COLO668 (cell line): ENCODE results near the gene GALNT7.
"Not testable (repeated sequence)": the region's sequence is repeated elsewhere in the genome, so short reads cannot be mapped to it uniquely, and the experiment has no call there.

Source experiments
- DNase-seq: peaks from one replicate; lab custom pipeline; 2025; ENCODE audit not compliant: unreplicated experiment; lab: John Stamatoyannopoulos, UW

GALNT7 gene

GRCh38 chr4:173165706-173166105, 2.9 kb upstream of the GALNT7 start:
- DNase-seq = no peak

GRCh38 chr4:173166491-173166890, 2.1 kb upstream of the GALNT7 start:
- no peak for DNase-seq

- peak; percentile 64 for DNase-seq
Measured at GRCh38 chr4:173167758-173168395, 734 bp upstream of the GALNT7 start.

GRCh38 chr4:173169178-173169427, 492 bp downstream of the GALNT7 start:
- no peak for DNase-seq

- peak; percentile 79 for DNase-seq
Measured at GRCh38 chr4:173169428-173170181, 994 bp downstream of the GALNT7 start.

GRCh38 chr4:173170182-173170778, 1.7 kb downstream of the GALNT7 start:
- no peak for DNase-seq

GRCh38 chr4:173171098-173171497, 2.5 kb downstream of the GALNT7 start:
- no peak for DNase-seq

GRCh38 chr4:173171987-173172386, 3.4 kb downstream of the GALNT7 start:
- no peak for DNase-seq

- no peak for DNase-seq
Measured at GRCh38 chr4:173174184-173174583, 5.6 kb downstream of the GALNT7 start.

- no peak for DNase-seq
Measured at GRCh38 chr4:173174594-173175012, 6.0 kb downstream of the GALNT7 start.

GRCh38 chr4:173176010-173176409, 7.4 kb downstream of the GALNT7 start:
- no peak for DNase-seq

- no peak for DNase-seq
Measured at GRCh38 chr4:173177232-173177631, 8.6 kb downstream of the GALNT7 start.

GRCh38 chr4:173178144-173178543, 9.5 kb downstream of the GALNT7 start:
- no peak for DNase-seq

- no peak for DNase-seq
Measured at GRCh38 chr4:173181848-173182247, 13.2 kb downstream of the GALNT7 start.

- peak; percentile 28 for DNase-seq
Measured at GRCh38 chr4:173182403-173182802, 13.8 kb downstream of the GALNT7 start.

GRCh38 chr4:173183659-173184247, 15.1 kb downstream of the GALNT7 start:
- DNase-seq = not testable (repeated sequence)

- DNase-seq = peak; percentile 24
Measured at GRCh38 chr4:173185847-173186510, 17.4 kb downstream of the GALNT7 start.

GRCh38 chr4:173187732-173188131, 19.1 kb downstream of the GALNT7 start:
- DNase-seq = no peak

GRCh38 chr4:173188648-173189047, 20.0 kb downstream of the GALNT7 start:
- no peak for DNase-seq

GRCh38 chr4:173189117-173189693, 20.6 kb downstream of the GALNT7 start:
- no peak for DNase-seq

- no peak for DNase-seq
Measured at GRCh38 chr4:173191623-173192041, 23.0 kb downstream of the GALNT7 start.
